HepG2 (cell line): ENCODE data around the gene SLCO4A1. TPM values are rescaled to one million over a fixed set of nuclear protein-coding genes. Genes with fewer than 3 reads are reported as not detected.
A peak's percentile ranks its signal among the peaks of the same experiment; 100 is the strongest.

Source experiments
- ARNT2 ChIP-seq: sonication (generic); formaldehyde crosslinking; IDR thresholded peaks from 2 replicates; pipeline ENCODE4 v1.8.0; 2022; ENCODE audit warnings: mild to moderate bottlenecking, low read depth, missing genetic modification reagents, moderate library complexity
- ARNTL ChIP-seq: sonication (generic); formaldehyde crosslinking; IDR thresholded peaks from 2 replicates; pipeline ENCODE4 v1.4.0; 2020; ENCODE audit warnings: mild to moderate bottlenecking, missing genetic modification reagents
- CC2D1A ChIP-seq: sonication (generic); formaldehyde crosslinking; IDR thresholded peaks from 2 replicates; pipeline ENCODE4 v1.8.1; 2023; ENCODE audit warnings: mild to moderate bottlenecking, missing genetic modification reagents
- GATAD1 ChIP-seq: IDR thresholded peaks from 2 replicates; pipeline ENCODE4 v1.6.1; 2016; ENCODE audit warnings: missing genetic modification reagents, missing compliant biosample characterization
- JDP2 ChIP-seq: sonication (generic); formaldehyde crosslinking; IDR thresholded peaks from 2 replicates; pipeline ENCODE4 v1.8.1; 2022; ENCODE audit warnings: missing genetic modification reagents, borderline replicate concordance
- KDM5A ChIP-seq: fragments of 200-600 bp; sonication (generic); IDR thresholded peaks from 2 replicates; pipeline ENCODE4 v1.7.0; 2018; ENCODE audit warnings: antibody characterized with exemption, mild to moderate bottlenecking, low read length, borderline replicate concordance
- KLF9 ChIP-seq: IDR thresholded peaks from 2 replicates; pipeline ENCODE4 v1.6.1; 2016; ENCODE audit warnings: low read depth
- LRRFIP1 ChIP-seq: sonication (generic); formaldehyde crosslinking; conservative IDR thresholded peaks from 2 replicates; pipeline ENCODE4 v1.4.0; 2020; ENCODE audit warnings: missing genetic modification reagents
- MZF1 ChIP-seq: sonication (generic); formaldehyde crosslinking; IDR thresholded peaks from 2 replicates; pipeline ENCODE4 v1.8.1; 2023; ENCODE audit warnings: mild to moderate bottlenecking, missing genetic modification reagents, borderline replicate concordance
- NFRKB ChIP-seq: fragments of 450-650 bp; IDR thresholded peaks from 2 replicates; pipeline ENCODE4 v1.6.1; 2017
- RAD21 ChIP-seq: fragments of 450-650 bp; formaldehyde crosslinking; IDR thresholded peaks from 2 replicates; pipeline ENCODE4 v1.5.0; 2020; ENCODE audit warnings: mild to moderate bottlenecking
- RFXANK ChIP-seq: IDR thresholded peaks from 2 replicates; pipeline ENCODE4 v1.6.1; 2016
- SMARCE1 ChIP-seq: fragments of 450-650 bp; IDR thresholded peaks from 2 replicates; pipeline ENCODE4 v1.6.1; 2017; ENCODE audit warnings: borderline replicate concordance
- TBL1XR1 ChIP-seq: fragments of 150-350 bp; IDR thresholded peaks from 2 replicates; pipeline ENCODE4 v1.6.1; 2014; ENCODE audit warnings: borderline replicate concordance, low read length; ENCODE audit not compliant: partially characterized antibody
- ZNF136 ChIP-seq: sonication (generic); formaldehyde crosslinking; IDR thresholded peaks from 2 replicates; pipeline ENCODE4 v1.8.1; 2022; ENCODE audit warnings: low read depth, mild to moderate bottlenecking, moderate library complexity, missing genetic modification reagents
- ZNF17 ChIP-seq: sonication (generic); formaldehyde crosslinking; IDR thresholded peaks from 2 replicates; pipeline ENCODE4 v1.5.0; 2020; ENCODE audit warnings: mild to moderate bottlenecking, missing genetic modification reagents
- ZNF329 ChIP-seq: sonication (generic); formaldehyde crosslinking; IDR thresholded peaks from 2 replicates; pipeline ENCODE4 v1.9.0; 2021; ENCODE audit warnings: low read depth, mild to moderate bottlenecking, missing genetic modification reagents
- ZNF432 ChIP-seq: sonication (generic); formaldehyde crosslinking; IDR thresholded peaks from 2 replicates; pipeline ENCODE4 v1.5.0; 2020; ENCODE audit warnings: missing genetic modification reagents, mild to moderate bottlenecking, borderline replicate concordance
- ZNF562 ChIP-seq: sonication (generic); formaldehyde crosslinking; IDR thresholded peaks from 2 replicates; pipeline ENCODE4 v1.8.0; 2022; ENCODE audit warnings: missing genetic modification reagents, borderline replicate concordance
- ZNF574 ChIP-seq: sonication (generic); formaldehyde crosslinking; IDR thresholded peaks from 2 replicates; pipeline ENCODE4 v1.4.0; 2020; ENCODE audit warnings: missing genetic modification reagents
- ZNF615 ChIP-seq: sonication (generic); formaldehyde crosslinking; IDR thresholded peaks from 2 replicates; pipeline ENCODE4 v1.5.0; 2020; ENCODE audit warnings: mild to moderate bottlenecking, missing genetic modification reagents, borderline replicate concordance
- polyA plus RNA-seq, 8 experiments: library from polyadenylated mRNA; depleted of rRNA in 3 of 8; stranded (reverse) in 7 of 8; unstranded in 1 of 8; fragments of >200 nt; fragmentation: Illumina TruSeq in 4 of 8; extraction: Trizol in 4 of 8; gene quantifications; 2 replicates each; pipeline versions ENCODE4 v1.2.1 to v1.2.3, GENCODE V29; 2011 to 2016; ENCODE audit warnings: low read depth in 4 of 8, missing spikeins in 1 of 8, mixed read lengths in 1 of 8; ENCODE audit not compliant: insufficient read depth in 1 of 8
- total RNA-seq, 5 experiments: library from RNA; depleted of rRNA; stranded (reverse); fragments of >200 nt; fragmentation: Illumina TruSeq; extraction: Trizol; gene quantifications; 2 replicates each; pipeline ENCODE4 v1.2.3, GENCODE V29; 2016; ENCODE audit warnings: low read depth in 1 of 5
- TF ChIP-seq, protein P1 (sequence below): IDR thresholded peaks from 2 replicates; pipeline ENCODE4 v1.6.1; 2016
- TF ChIP-seq, protein P2 (sequence below): sonication (generic); IDR thresholded peaks from 2 replicates; pipeline ENCODE4 v1.6.1; 2016; ENCODE audit warnings: low read depth, borderline replicate concordance

SLCO4A1 gene
- total and polyA plus RNA-seq, 2 of the 13 experiments (the other 11 are each of a cell fraction or from before 2014, with no cell fraction given): 55.5 to 112 TPM

DNA sequence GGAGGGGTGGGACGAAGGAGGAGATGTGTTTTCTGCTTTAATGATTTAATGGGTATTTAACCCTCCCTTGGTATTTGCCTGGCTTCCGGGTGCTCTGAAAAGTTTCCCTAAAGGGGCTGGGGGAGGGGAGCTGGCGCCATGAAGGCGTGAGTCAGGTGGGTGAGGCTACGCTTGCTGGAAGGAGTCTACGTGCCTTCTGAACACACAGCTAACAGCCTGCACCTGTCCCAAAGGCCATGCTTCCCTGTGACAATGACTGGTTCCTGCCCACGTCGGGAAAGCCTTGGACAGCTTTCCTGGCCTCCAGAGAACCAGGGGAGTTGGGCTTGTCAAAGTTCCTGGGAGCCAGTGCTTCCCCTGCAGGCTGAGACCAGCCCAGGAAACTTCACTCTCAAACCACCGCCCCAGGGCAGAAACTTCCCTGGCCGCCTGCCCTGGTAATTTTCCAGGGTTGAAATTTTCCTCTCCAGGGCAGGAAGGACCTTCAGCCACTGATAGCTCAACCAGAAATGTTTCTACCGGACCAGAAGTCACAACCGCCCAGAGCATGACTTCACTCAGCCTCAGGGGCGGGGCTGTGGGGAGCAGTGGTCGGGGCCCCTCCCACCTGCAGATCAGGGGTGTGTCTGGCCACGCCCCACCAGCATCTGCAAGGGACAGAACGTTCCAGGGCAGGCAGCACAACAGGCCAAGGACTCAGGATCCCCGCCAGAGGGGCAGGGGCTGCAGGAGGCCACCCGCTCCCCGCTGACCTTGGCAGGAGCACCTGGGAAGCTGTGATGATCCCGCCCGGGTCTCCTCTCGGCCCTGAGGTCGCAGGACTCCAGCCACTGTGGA is 18.6 kb upstream of the SLCO4A1 start (continued):
- TF ChIP-seq, protein P1, sequence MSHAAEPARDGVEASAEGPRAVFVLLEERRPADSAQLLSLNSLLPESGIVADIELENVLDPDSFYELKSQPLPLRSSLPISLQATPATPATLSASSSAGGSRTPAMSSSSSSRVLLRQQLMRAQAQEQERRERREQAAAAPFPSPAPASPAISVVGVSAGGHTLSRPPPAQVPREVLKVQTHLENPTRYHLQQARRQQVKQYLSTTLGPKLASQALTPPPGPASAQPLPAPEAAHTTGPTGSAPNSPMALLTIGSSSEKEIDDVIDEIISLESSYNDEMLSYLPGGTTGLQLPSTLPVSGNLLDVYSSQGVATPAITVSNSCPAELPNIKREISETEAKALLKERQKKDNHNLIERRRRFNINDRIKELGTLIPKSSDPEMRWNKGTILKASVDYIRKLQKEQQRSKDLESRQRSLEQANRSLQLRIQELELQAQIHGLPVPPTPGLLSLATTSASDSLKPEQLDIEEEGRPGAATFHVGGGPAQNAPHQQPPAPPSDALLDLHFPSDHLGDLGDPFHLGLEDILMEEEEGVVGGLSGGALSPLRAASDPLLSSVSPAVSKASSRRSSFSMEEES (CRISPR knock-in tag): peak; percentile 59; the same call in 1 of the 2 replicates
- TF ChIP-seq ZNF562 (no peak), CC2D1A (CRISPR knock-in tag) (0 out of 2 replicates have a peak, but pooled peaks have one; percentile 24), ZNF432 (CRISPR knock-in tag) (no peak), NFRKB (no peak), KLF9 (peak; percentile 87; the same call in 1 of the 2 replicates), ZNF136 (CRISPR knock-in tag) (no peak; the same call in 1 of the 2 replicates), ZNF17 (CRISPR knock-in tag) (no peak), GATAD1 (CRISPR knock-in tag) (peak; percentile 12), RFXANK (CRISPR knock-in tag) (peak; percentile 43), ARNTL (no peak; the same call in 1 of the 2 replicates), ZNF574 (CRISPR knock-in tag) (peak; percentile 71), KDM5A (peak; percentile 0; the same call in 1 of the 2 replicates), TBL1XR1 (peak; percentile 40), ZNF329 (CRISPR knock-in tag) (no peak), SMARCE1 (no peak), ARNT2 (CRISPR knock-in tag) (peak; percentile 21; the same call in 1 of the 2 replicates), ZNF615 (CRISPR knock-in tag) (no peak), JDP2 (no peak), RAD21 (CRISPR knock-in tag) (no peak), MZF1 (peak; percentile 94; the same call in 1 of the 2 replicates), LRRFIP1 (CRISPR knock-in tag) (no peak)
- TF ChIP-seq, protein P2, sequence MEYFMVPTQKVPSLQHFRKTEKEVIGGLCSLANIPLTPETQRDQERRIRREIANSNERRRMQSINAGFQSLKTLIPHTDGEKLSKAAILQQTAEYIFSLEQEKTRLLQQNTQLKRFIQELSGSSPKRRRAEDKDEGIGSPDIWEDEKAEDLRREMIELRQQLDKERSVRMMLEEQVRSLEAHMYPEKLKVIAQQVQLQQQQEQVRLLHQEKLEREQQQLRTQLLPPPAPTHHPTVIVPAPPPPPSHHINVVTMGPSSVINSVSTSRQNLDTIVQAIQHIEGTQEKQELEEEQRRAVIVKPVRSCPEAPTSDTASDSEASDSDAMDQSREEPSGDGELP: peak; percentile 67; the same call in 1 of the 2 replicates
